HG02610 (cell line): Measurements from ENCODE around the gene ARAF.

Experiments
- ATAC-seq: cut with Tn5 transposase; IDR thresholded peaks from one replicate; pipeline ENCODE4 v1.9.1; 2021; ENCODE audit warnings: mild to moderate bottlenecking, moderate library complexity; ENCODE audit not compliant: unreplicated experiment

The ARAF gene

GRCh38 chrX:47563801-47564315 is 2.9 kb downstream of the ARAF start:
- no peak for ATAC-seq

GRCh38 chrX:47564438-47565085 is 3.6 kb downstream of the ARAF start:
- ATAC-seq: no peak

- ATAC-seq: peak; percentile 62
These were observed 5.8 kb downstream of the ARAF start for GRCh38 chrX:47566841-47567240.

DNA sequence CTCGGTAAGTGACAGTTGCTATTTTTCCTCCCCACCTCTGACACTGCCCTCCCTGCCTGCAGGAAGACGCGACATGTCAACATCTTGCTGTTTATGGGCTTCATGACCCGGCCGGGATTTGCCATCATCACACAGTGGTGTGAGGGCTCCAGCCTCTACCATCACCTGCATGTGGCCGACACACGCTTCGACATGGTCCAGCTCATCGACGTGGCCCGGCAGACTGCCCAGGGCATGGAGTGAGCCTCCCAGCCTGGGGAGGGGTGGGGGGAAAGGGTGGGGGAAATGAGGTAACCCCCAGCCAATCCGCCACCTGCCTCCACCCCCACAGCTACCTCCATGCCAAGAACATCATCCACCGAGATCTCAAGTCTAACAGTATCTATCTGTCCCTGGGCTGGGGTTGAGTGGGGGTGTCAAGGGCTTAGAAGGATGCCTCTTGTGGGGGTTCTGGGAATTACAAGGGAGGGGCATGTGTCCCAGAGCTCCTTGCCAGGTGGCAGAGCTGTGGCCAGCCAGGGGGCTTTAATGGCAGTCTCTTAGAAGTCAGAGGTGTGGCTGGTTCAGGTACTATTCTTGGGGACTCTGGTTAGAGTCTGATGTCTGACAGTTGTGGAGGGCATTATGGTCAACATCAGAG is 7.8 kb downstream of the ARAF start:
- no peak for ATAC-seq

DNA sequence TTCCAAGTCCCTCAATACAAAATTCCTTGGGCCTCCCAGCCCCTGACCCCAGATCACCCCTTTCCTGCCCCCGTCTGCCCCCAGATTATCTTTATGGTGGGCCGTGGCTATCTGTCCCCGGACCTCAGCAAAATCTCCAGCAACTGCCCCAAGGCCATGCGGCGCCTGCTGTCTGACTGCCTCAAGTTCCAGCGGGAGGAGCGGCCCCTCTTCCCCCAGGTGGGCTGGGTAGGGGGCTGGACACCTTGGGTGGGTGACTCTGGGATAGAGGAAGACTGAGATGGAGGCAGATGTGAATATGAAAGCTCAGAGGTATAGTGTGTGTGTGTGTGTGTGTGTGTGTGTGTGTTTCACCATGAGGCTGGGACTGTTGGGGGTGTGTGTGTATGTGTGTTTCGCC is 9.8 kb downstream of the ARAF start:
- ATAC-seq: no peak

DNA sequence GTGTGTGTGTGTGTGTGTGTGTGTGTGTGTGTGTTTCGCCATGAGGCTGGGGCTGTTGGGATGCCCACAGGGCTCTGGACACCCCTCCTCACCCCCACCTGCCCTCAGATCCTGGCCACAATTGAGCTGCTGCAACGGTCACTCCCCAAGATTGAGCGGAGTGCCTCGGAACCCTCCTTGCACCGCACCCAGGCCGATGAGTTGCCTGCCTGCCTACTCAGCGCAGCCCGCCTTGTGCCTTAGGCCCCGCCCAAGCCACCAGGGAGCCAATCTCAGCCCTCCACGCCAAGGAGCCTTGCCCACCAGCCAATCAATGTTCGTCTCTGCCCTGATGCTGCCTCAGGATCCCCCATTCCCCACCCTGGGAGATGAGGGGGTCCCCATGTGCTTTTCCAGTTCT is 10.2 kb downstream of the ARAF start:
- ATAC-seq: no peak

- ATAC-seq: no peak
These were observed 10.9 kb downstream of the ARAF start for GRCh38 chrX:47571896-47572295.

- no peak for ATAC-seq
These were observed 11.9 kb downstream of the ARAF start for GRCh38 chrX:47572773-47573340.

DNA sequence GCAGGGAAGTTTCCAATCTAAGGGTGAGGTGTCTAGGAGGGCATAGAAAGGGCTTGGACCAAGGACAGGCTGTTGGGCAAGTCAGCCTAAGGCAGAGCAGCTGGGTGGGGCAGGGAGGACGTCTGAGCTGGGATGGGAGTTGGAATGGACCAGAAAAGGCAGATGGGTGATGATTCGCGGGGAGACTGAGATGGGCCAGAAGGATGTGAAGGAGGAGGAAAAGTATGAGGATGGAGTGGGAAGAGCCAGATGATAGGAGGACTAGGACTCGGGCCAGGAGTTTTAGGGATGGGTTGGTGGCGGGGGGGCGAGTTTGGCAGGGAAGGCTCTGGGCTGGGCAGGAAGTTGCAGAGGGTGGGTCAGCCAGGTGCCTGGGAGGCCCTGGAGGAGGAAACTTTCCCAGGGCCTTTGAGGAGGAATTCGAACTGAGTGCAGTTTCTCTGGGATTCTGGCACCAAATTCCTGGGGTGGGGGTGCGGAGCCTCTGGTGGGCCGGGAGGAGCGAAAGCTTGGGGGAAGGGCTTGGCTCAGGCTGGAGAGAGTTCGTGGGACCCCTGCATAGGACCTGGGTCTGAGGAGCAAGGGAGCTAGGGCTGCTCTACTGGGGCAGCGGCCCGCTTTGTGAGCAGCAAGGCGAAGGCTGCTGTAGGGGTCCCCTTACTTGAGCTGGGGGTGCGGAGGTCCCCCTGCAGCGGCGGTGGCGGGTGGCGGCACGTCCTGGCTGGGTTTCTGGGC is 12.5 kb downstream of the ARAF start:
- no peak for ATAC-seq

DNA sequence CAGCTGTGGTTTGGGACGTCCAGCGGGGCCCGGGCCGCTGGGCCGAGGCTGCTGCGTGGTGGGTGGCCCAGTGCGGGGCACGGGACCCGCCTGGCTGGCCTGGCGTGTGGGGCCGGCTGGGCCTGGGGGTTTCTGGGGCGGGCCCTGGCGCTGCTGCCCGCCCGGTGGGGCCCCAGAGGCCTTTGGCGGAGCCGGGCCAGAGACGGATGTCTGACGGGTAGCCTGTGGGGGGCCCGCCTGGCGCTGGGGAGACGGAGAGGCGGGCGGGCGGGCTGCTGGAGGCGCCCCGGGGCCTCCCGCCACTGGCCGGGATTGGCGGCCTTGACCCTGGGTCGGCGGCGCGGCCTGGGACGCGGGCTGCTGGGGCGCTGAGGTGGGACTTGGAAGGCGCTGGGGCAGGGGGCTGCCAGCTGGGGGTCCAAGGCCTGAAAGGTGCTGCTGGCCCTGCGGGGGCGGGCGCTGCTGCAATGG is 13.1 kb downstream of the ARAF start:
- no peak for ATAC-seq

DNA sequence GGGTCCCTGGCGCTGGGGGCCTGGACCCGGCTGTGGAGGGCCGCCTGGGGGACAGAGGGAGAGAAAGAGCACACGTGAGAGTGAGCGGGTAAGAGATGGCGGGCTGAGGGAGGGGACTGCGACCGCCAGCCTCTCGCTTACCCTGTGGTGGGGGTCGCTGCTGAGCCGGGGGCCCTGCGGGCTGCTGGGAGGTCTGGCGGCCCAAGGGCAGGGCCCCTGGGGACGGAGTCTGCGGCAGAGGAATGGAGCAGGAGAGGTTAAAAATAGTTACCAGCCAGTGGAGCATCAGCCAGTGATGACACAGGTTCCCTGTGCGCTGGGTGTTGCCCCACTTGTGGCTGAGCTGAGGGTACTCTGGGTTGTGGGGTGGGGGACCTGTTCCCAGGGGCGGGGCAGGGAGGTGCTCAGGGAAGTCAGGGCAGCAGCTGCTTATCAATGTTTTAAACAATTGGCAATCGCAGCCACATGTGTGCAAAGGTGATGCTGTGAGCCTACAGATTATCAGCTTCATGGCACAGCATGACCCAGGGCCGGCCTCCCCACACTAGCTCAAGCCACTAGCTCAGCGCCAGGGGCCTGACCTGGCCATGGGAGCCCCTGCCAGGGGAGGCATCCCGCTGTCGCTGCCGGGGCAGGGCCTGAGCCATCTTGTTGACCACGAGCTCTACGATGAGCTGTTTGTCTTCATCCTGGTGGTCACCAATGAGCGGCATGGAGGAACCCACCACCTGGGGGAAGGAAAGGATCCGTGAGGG is 13.7 kb downstream of the ARAF start:
- no peak for ATAC-seq

- no peak for ATAC-seq
These were observed 15.3 kb downstream of the ARAF start for GRCh38 chrX:47576021-47576898.

DNA sequence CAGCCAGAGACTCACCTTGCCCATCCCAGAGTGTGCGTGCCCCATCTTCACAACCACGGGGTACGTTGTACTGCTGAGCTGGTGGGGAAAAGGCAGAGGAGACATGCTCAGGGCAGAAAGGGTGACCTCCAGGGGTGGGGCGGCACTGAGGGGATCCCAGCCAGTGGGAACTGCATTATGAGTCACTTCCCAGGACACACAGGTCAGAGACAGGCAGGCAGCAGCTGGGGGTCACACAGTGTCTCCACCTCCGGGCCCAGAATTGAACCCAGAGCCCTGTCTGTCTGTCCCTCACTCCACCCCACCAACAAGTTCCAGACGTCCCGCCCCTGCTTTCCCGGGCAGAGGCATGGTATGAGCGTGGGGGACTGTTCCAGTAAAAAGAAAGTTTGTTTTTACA is 16.4 kb downstream of the ARAF start:
- no peak for ATAC-seq

- ATAC-seq: no peak
These were observed 16.9 kb downstream of the ARAF start for GRCh38 chrX:47577901-47578300.

DNA sequence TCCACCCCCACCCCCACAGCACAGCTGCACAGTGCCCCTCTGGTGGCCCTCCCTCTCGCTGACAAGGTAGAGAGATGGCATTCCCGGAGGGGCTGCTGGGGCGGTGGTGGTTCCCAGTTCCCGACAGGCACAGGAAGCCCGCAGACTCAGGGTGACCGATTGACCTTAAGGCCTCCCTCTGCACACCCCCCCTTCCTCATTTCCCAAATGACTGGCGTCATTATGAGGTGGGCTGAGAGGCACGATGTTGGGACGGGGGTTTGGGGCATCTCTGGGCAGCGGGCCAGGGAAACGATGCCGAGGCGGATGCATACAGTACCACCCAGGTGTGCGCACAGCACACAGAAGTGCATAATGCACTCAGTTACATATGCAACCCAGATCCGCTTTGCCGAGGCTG is 17.7 kb downstream of the ARAF start:
- ATAC-seq: no peak

GRCh38 chrX:47579537-47579936 is 18.5 kb downstream of the ARAF start:
- ATAC-seq: peak; percentile 46

GRCh38 chrX:47581731-47582647 is 21.0 kb downstream of the ARAF start, which contains the start of gene TIMP1:
TSS of gene TIMP1 (plus strand) at chrX:47582436. CDS start at chrX:47583416, 980 bp downstream.
- peak; percentile 95 for ATAC-seq

DNA sequence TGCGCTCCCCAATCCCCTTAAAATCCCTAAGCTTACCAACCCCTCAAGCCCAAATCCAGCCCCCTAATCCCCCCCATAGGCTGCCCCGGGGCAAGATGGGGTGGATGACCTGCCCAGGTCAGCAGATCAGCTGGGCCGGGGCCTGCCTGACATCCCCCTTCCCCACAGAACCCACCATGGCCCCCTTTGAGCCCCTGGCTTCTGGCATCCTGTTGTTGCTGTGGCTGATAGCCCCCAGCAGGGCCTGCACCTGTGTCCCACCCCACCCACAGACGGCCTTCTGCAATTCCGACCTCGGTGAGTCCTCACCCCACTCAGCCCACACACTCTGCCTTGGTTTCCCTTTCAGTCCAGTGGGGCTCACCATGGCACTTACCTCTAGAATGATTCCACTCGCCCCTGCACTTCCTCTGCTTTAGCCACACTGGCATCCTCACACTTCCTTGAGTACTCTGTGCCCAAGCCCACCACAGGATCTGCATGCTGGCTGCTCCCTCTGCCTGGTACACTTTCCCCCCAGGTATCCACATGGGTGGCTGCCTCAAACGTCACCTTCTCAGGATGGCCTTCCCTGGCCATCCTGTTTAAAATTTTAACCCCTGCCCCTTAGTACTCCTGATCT is 22.3 kb downstream of the ARAF start:
- no peak for ATAC-seq
